ENCODE measurements around the gene DEGS2.

DEGS2 gene

GRCh38 chr14:100147181-100147631 lies 12.2 kb downstream of the DEGS2 start:
- H4K91ac ChIP-seq (ENCODE audit: low read depth, low read length): no peak overlapping the region
- H2BK120ac ChIP-seq (ENCODE audit: insufficient read depth, low read length, poor library complexity): no peak overlapping the region
- no peak overlapping the region for H2BK12ac ChIP-seq (ENCODE audit: low read length)
- no peaks in the 10 kb centered on the region for H3K79me1 ChIP-seq (ENCODE audit: low read length)
- no CpG with 5 or more reads among the region's 20 CpGs for WGBS (ENCODE audit: extremely low coverage, insufficient coverage, insufficient read length)
- peaks cover 3 to 4% of the 10 kb centered on the region in 2 experiments for H3K36me3 ChIP-seq (ENCODE audit: control insufficient read depth in 1 of 2, insufficient read depth in 2 of 2, low read length in 2 of 2)
- H3K4me1 ChIP-seq (ENCODE audit: control insufficient read depth in 1 of 2, insufficient read depth in 2 of 2, low read length in 2 of 2): peaks cover 10 to 11% of the 10 kb centered on the region in 2 experiments
- H3K9me3 ChIP-seq (ENCODE audit: insufficient read depth, low read depth, low read length): peaks cover 2% of the 10 kb centered on the region
- no peak overlapping the region for H3K4ac ChIP-seq (ENCODE audit: low read depth, low read length)
- H3K27me3 ChIP-seq (ENCODE audit: insufficient read depth, low read length): no peaks in the 10 kb centered on the region
- H3K79me2 ChIP-seq (ENCODE audit: control insufficient read depth, insufficient read depth, low read length, poor library complexity): no peaks in the 10 kb centered on the region
- no peak overlapping the region for H3K27ac ChIP-seq (ENCODE audit: low read depth, low read length)
- no peak overlapping the region for H3K9ac ChIP-seq (ENCODE audit: low read length)
- H2AFZ ChIP-seq (ENCODE audit: insufficient read depth, low read length, poor library complexity): no peak overlapping the region
- no peak overlapping the region for H3K4me2 ChIP-seq (ENCODE audit: low read length)
- DNase-seq: no peak
- H4K12ac ChIP-seq (ENCODE audit: low read depth, low read length): no peak overlapping the region
- H3K14ac ChIP-seq (ENCODE audit: low read length): no peak overlapping the region
- H3K18ac ChIP-seq (ENCODE audit: low read length): no peak overlapping the region
- H3K23ac ChIP-seq (ENCODE audit: low read length): no peak overlapping the region
- no peak overlapping the region for H2BK5ac ChIP-seq (ENCODE audit: low read depth, low read length, poor library complexity)
- H4K8ac ChIP-seq (ENCODE audit: low read depth, low read length): no peak overlapping the region
- no peak overlapping the region for H3K4me3 ChIP-seq (ENCODE audit: low read depth, low read length)
- no peak overlapping the region for H2AK5ac ChIP-seq (ENCODE audit: low read length)

- Histone ChIP-seq H2BK12ac (ENCODE audit: low read length) (no peak overlapping the region), H3K4me2 (ENCODE audit: low read length) (no peak overlapping the region), H3K4ac (ENCODE audit: low read depth, low read length) (no peak overlapping the region), H3K27ac (ENCODE audit: low read depth, low read length) (no peak overlapping the region), H3K18ac (ENCODE audit: low read length) (no peak overlapping the region), H3K23ac (ENCODE audit: low read length) (no peak overlapping the region), H3K79me1 (ENCODE audit: low read length) (no peaks in the 10 kb centered on the region), H2AK5ac (ENCODE audit: low read length) (no peak overlapping the region), H4K8ac (ENCODE audit: low read depth, low read length) (no peak overlapping the region), H3K9ac (ENCODE audit: low read length) (no peak overlapping the region), H3K27me3 (ENCODE audit: insufficient read depth, low read length) (no peaks in the 10 kb centered on the region), H3K4me3 (ENCODE audit: low read depth, low read length) (no peak overlapping the region), H3K36me3 (ENCODE audit: control insufficient read depth in 1 of 2, insufficient read depth in 2 of 2, low read length in 2 of 2) (peaks cover 3 to 4% of the 10 kb centered on the region in 2 experiments), H4K12ac (ENCODE audit: low read depth, low read length) (no peak overlapping the region), H3K4me1 (ENCODE audit: control insufficient read depth in 1 of 2, insufficient read depth in 2 of 2, low read length in 2 of 2) (peaks cover 14 to 16% of the 10 kb centered on the region in 2 experiments), H3K79me2 (ENCODE audit: control insufficient read depth, insufficient read depth, low read length, poor library complexity) (no peaks in the 10 kb centered on the region), H3K9me3 (ENCODE audit: insufficient read depth, low read depth, low read length) (peaks cover 2% of the 10 kb centered on the region), H4K91ac (ENCODE audit: low read depth, low read length) (no peak overlapping the region), H3K14ac (ENCODE audit: low read length) (no peak overlapping the region), H2BK120ac (ENCODE audit: insufficient read depth, low read length, poor library complexity) (no peak overlapping the region), H2AFZ (ENCODE audit: insufficient read depth, low read length, poor library complexity) (no peak overlapping the region), H2BK5ac (ENCODE audit: low read depth, low read length, poor library complexity) (no peak overlapping the region)
- no CpG with 5 or more reads among the region's 29 CpGs for WGBS (ENCODE audit: extremely low coverage, insufficient coverage, insufficient read length)
- peak in 1 of 2 donors; percentile 15 for DNase-seq
These were observed 12.8 kb downstream of the DEGS2 start for GRCh38 chr14:100146531-100147091.

GRCh38 chr14:100145682-100146464 lies 13.6 kb downstream of the DEGS2 start:
- no CpG with 5 or more reads among the region's 27 CpGs for WGBS (ENCODE audit: extremely low coverage, insufficient coverage, insufficient read length)
- H3K27me3 ChIP-seq (ENCODE audit: insufficient read depth, low read length): no peaks in the 10 kb centered on the region

GRCh38 chr14:100144996-100145646 lies 14.3 kb downstream of the DEGS2 start:
- no peaks in the 10 kb centered on the region for H3K79me2 ChIP-seq (ENCODE audit: control insufficient read depth, insufficient read depth, low read length, poor library complexity)
- H3K27me3 ChIP-seq (ENCODE audit: insufficient read depth, low read length): no peaks in the 10 kb centered on the region
- H3K4me3 ChIP-seq (ENCODE audit: low read depth, low read length): no peak overlapping the region
- no peak overlapping the region for H3K9ac ChIP-seq (ENCODE audit: low read length)
- H2BK5ac ChIP-seq (ENCODE audit: low read depth, low read length, poor library complexity): no peak overlapping the region
- no peak overlapping the region for H3K4ac ChIP-seq (ENCODE audit: low read depth, low read length)
- peaks cover 19 to 24% of the 10 kb centered on the region in 2 experiments for H3K4me1 ChIP-seq (ENCODE audit: control insufficient read depth in 1 of 2, insufficient read depth in 2 of 2, low read length in 2 of 2)
- H4K12ac ChIP-seq (ENCODE audit: low read depth, low read length): no peak overlapping the region
- no peaks in the 10 kb centered on the region for H3K79me1 ChIP-seq (ENCODE audit: low read length)
- no peak overlapping the region for H3K4me2 ChIP-seq (ENCODE audit: low read length)
- WGBS (ENCODE audit: extremely low coverage, insufficient coverage, insufficient read length): no CpG with 5 or more reads among the region's 18 CpGs
- no peak overlapping the region for H4K8ac ChIP-seq (ENCODE audit: low read depth, low read length)
- no peak overlapping the region for H2AK5ac ChIP-seq (ENCODE audit: low read length)
- H2BK12ac ChIP-seq (ENCODE audit: low read length): no peak overlapping the region
- no peak overlapping the region for H4K91ac ChIP-seq (ENCODE audit: low read depth, low read length)
- no peak overlapping the region for H2AFZ ChIP-seq (ENCODE audit: insufficient read depth, low read length, poor library complexity)
- peaks cover 3 to 4% of the 10 kb centered on the region in 2 experiments for H3K36me3 ChIP-seq (ENCODE audit: control insufficient read depth in 1 of 2, insufficient read depth in 2 of 2, low read length in 2 of 2)
- no peak overlapping the region for H3K14ac ChIP-seq (ENCODE audit: low read length)
- peaks cover 2% of the 10 kb centered on the region for H3K9me3 ChIP-seq (ENCODE audit: insufficient read depth, low read depth, low read length)
- no peak overlapping the region for H3K27ac ChIP-seq (ENCODE audit: low read depth, low read length)
- H2BK120ac ChIP-seq (ENCODE audit: insufficient read depth, low read length, poor library complexity): no peak overlapping the region
- H3K18ac ChIP-seq (ENCODE audit: low read length): no peak overlapping the region
- DNase-seq: no peak
- no peak overlapping the region for H3K23ac ChIP-seq (ENCODE audit: low read length)

More at GRCh38 chr14:100145682-100146464, 13.6 kb downstream of the DEGS2 start:
- H3K36me3 ChIP-seq (ENCODE audit: control insufficient read depth in 1 of 2, insufficient read depth in 2 of 2, low read length in 2 of 2): peaks cover 3 to 4% of the 10 kb centered on the region in 2 experiments
- H2BK120ac ChIP-seq (ENCODE audit: insufficient read depth, low read length, poor library complexity): no peak overlapping the region
- no peak overlapping the region for H2BK5ac ChIP-seq (ENCODE audit: low read depth, low read length, poor library complexity)
- no peak overlapping the region for H3K18ac ChIP-seq (ENCODE audit: low read length)
- H3K9me3 ChIP-seq (ENCODE audit: insufficient read depth, low read depth, low read length): peaks cover 2% of the 10 kb centered on the region
- H3K79me1 ChIP-seq (ENCODE audit: low read length): no peaks in the 10 kb centered on the region
- H3K14ac ChIP-seq (ENCODE audit: low read length): no peak overlapping the region
- H3K79me2 ChIP-seq (ENCODE audit: control insufficient read depth, insufficient read depth, low read length, poor library complexity): no peaks in the 10 kb centered on the region
- no peak overlapping the region for H2BK12ac ChIP-seq (ENCODE audit: low read length)
- no peak overlapping the region for H3K27ac ChIP-seq (ENCODE audit: low read depth, low read length)
- H3K4ac ChIP-seq (ENCODE audit: low read depth, low read length): no peak overlapping the region
- H4K12ac ChIP-seq (ENCODE audit: low read depth, low read length): no peak overlapping the region
- H3K4me2 ChIP-seq (ENCODE audit: low read length): no peak overlapping the region
- no peak overlapping the region for H3K9ac ChIP-seq (ENCODE audit: low read length)
- no peak overlapping the region for H2AK5ac ChIP-seq (ENCODE audit: low read length)
- H4K91ac ChIP-seq (ENCODE audit: low read depth, low read length): no peak overlapping the region
- H3K4me1 ChIP-seq (ENCODE audit: control insufficient read depth in 1 of 2, insufficient read depth in 2 of 2, low read length in 2 of 2): peaks cover 18 to 20% of the 10 kb centered on the region in 2 experiments
- no peak overlapping the region for H2AFZ ChIP-seq (ENCODE audit: insufficient read depth, low read length, poor library complexity)
- DNase-seq: no peak
- H3K4me3 ChIP-seq (ENCODE audit: low read depth, low read length): no peak overlapping the region
- H4K8ac ChIP-seq (ENCODE audit: low read depth, low read length): no peak overlapping the region
- no peak overlapping the region for H3K23ac ChIP-seq (ENCODE audit: low read length)

Data from trophoblast cell (in vitro differentiated cells and primary cell).